ENCODE data around the gene TOGARAM2. TPM values are rescaled to one million over a fixed set of nuclear protein-coding genes. Genes with fewer than 3 reads are reported as not detected.

The TOGARAM2 gene
- total and polyA plus RNA-seq, 2 experiments from 2014 or later = not detected

DNA sequence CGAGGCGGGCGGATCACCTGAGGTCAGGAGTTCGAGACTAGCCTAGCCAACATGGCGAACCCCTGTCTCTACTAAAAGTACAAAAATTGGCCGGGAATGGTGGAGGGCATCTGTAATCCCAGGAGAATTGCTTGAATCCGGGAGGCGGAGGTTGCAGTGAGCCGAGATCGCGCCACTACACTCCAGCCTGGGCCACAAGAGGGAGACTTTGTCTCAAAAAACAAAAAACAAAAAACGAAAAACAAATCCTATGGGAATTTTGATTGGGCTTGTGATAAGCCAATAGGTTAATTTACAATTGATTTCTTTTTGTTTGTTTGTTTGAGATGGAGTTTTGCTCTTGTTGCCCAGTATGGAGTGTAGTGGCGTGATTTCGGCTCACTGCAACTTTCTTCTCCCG, 24.2 kb upstream of the TOGARAM2 start:
- H4K20me1 ChIP-seq (ENCODE audit: insufficient read depth) = no peaks in the 10 kb centered on the region
- peak; percentile 54 for DNase-seq
- H3K4me3 ChIP-seq = peak overlapping the region; percentile 63
- H2AFZ ChIP-seq = peak overlapping the region; percentile 73
- peak overlapping the region; percentile 53 for H3K9ac ChIP-seq
- no peaks in the 10 kb centered on the region for H3K9me3 ChIP-seq (ENCODE audit: low read depth)
- H3K4me2 ChIP-seq (ENCODE audit: unreplicated experiment) = peak overlapping the region; percentile 82
- H3K9me2 ChIP-seq (ENCODE audit: insufficient read depth) = no peaks in the 10 kb centered on the region
- no peaks in the 10 kb centered on the region for H3K36me3 ChIP-seq (ENCODE audit: low read depth)
- in situ Hi-C loops (cut with MboI) = loop anchor here (5.0 to 25.0 kb wide), 3 partner anchors 245 to 1105 kb away; no protein-coding TSS in a partner anchor
- H3K4me1 ChIP-seq (ENCODE audit: insufficient read depth) = peaks cover 10% of the 10 kb centered on the region
- H3K27ac ChIP-seq = no peak overlapping the region
- TF ChIP-seq EZH2phosphoT487 (IDR thresholded peaks at IDR 0.05; ENCODE audit: insufficient read depth, low read depth) (no peak), EZH2 (IDR thresholded peaks at IDR 0.05; ENCODE audit: insufficient read depth, poor library complexity, severe bottlenecking) (no peak)
- peaks cover 4% of the 10 kb centered on the region for H3F3A ChIP-seq (ENCODE audit: insufficient read depth)
- 12 to 16% methylated on average over 15 of the region's 15 CpGs for WGBS, 2 experiments (ENCODE audit: low coverage in 1 of 2, low lambda C conversion rate in 2 of 2, missing lambda C conversion rate in 2 of 2)
- no peaks in the 10 kb centered on the region for H3K79me2 ChIP-seq (ENCODE audit: insufficient read depth)
- no peaks in the 10 kb centered on the region for H3K27me3 ChIP-seq (replicated peaks; ENCODE audit: insufficient read depth)

DNA sequence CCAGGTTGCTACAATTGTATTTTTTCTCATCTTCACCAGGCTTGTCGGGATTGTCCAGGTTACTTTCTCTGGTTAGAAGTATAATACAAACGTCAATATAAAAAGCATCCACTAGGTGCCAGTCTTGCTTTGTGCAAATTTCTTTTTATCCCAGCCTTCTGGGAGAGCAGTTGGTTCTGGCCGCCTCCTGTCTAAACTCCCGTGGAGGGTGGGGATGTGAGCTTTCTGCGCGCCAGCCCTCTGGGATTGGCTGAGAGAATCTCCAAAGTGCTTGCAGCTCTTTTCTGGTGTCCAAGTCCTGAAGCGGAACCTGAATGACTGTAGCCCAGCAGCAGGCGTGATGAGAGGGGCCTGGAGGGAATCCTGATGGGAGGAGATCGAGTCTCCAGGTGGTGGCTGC, 22.4 kb upstream of the TOGARAM2 start:
- peak overlapping the region; percentile 68 for H3K4me2 ChIP-seq (ENCODE audit: unreplicated experiment)
- H2AFZ ChIP-seq = peak overlapping the region; percentile 59
- DNase-seq = peak; percentile 90

GRCh38 chr2:28960401-28960800, 20.7 kb upstream of the TOGARAM2 start:
- in situ Hi-C loops (cut with MboI) = loop anchor here (25.0 kb wide), 2 partner anchors 877 to 1102 kb away; no protein-coding TSS in a partner anchor
- Histone ChIP-seq H2AFZ (no peak overlapping the region), H3F3A (ENCODE audit: insufficient read depth) (no peaks in the 10 kb centered on the region), H3K9me3 (ENCODE audit: low read depth) (no peaks in the 10 kb centered on the region), H3K36me3 (ENCODE audit: low read depth) (no peaks in the 10 kb centered on the region), H3K79me2 (ENCODE audit: insufficient read depth) (no peaks in the 10 kb centered on the region), H3K4me1 (ENCODE audit: insufficient read depth) (no peaks in the 10 kb centered on the region; the same call in 1 of the 2 replicates), H4K20me1 (ENCODE audit: insufficient read depth) (no peaks in the 10 kb centered on the region), H3K9ac (no peak overlapping the region), H3K27me3 (replicated peaks; ENCODE audit: insufficient read depth) (no peaks in the 10 kb centered on the region), H3K27ac (no peak overlapping the region), H3K9me2 (ENCODE audit: insufficient read depth) (no peaks in the 10 kb centered on the region), H3K4me2 (ENCODE audit: unreplicated experiment) (no peak overlapping the region), H3K4me3 (no peak overlapping the region)
- 46 to 47% methylated on average over 5 of the region's 5 CpGs for WGBS, 2 experiments (ENCODE audit: low coverage in 1 of 2, low lambda C conversion rate in 2 of 2, missing lambda C conversion rate in 2 of 2)
- DNase-seq = no peak
- no peak for TF ChIP-seq EZH2 (IDR thresholded peaks at IDR 0.05; ENCODE audit: insufficient read depth, poor library complexity, severe bottlenecking)
- TF ChIP-seq EZH2phosphoT487 (IDR thresholded peaks at IDR 0.05; ENCODE audit: insufficient read depth, low read depth) = no peak

More for the DNA sequence above, 22.4 kb upstream of the TOGARAM2 start:
- Histone ChIP-seq H3F3A (ENCODE audit: insufficient read depth) (no peaks in the 10 kb centered on the region), H4K20me1 (ENCODE audit: insufficient read depth) (no peaks in the 10 kb centered on the region), H3K27ac (no peak overlapping the region), H3K9me2 (ENCODE audit: insufficient read depth) (no peaks in the 10 kb centered on the region), H3K27me3 (replicated peaks; ENCODE audit: insufficient read depth) (no peaks in the 10 kb centered on the region), H3K4me3 (peak overlapping the region; percentile 38; the same call in 1 of the 2 replicates), H3K36me3 (ENCODE audit: low read depth) (no peaks in the 10 kb centered on the region), H3K9me3 (ENCODE audit: low read depth) (no peaks in the 10 kb centered on the region), H3K4me1 (ENCODE audit: insufficient read depth) (no peaks in the 10 kb centered on the region; the same call in 1 of the 2 replicates), H3K79me2 (ENCODE audit: insufficient read depth) (no peaks in the 10 kb centered on the region), H3K9ac (no peak overlapping the region)
- TF ChIP-seq EZH2phosphoT487 (IDR thresholded peaks at IDR 0.05; ENCODE audit: insufficient read depth, low read depth) (no peak), EZH2 (IDR thresholded peaks at IDR 0.05; ENCODE audit: insufficient read depth, poor library complexity, severe bottlenecking) (no peak)
- in situ Hi-C loops (cut with MboI) = loop anchor here (5.0 to 25.0 kb wide), 3 partner anchors 244 to 1104 kb away; no protein-coding TSS in a partner anchor
- WGBS, 2 experiments (ENCODE audit: low coverage in 1 of 2, low lambda C conversion rate in 2 of 2, missing lambda C conversion rate in 2 of 2) = 4 to 6% methylated on average over 9 of the region's 9 CpGs

DNA sequence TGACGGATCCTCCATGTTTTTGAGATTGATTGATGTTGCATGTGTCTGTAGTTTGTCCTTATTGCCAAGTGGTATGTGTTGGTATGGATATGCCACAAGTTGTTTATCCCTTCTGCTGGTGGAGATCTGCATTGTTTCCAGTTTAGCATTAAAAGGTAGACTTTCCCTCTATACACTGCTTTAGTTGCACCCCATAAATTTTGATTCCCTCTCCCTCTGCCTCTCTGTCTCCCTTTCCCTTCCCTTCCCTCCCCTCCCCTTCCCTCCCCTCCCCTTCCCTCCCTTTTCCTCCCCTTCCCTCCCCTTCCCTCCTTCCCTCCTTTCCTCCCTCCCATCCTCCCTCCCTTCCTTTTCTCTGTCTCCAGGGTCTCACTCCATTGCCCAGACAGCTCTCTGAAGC, 18.6 kb upstream of the TOGARAM2 start:
- H3K27me3 ChIP-seq (replicated peaks; ENCODE audit: insufficient read depth) = no peaks in the 10 kb centered on the region
- no peak for DNase-seq
- H3K4me1 ChIP-seq (ENCODE audit: insufficient read depth) = no peaks in the 10 kb centered on the region; the same call in 1 of the 2 replicates
- H3F3A ChIP-seq (ENCODE audit: insufficient read depth) = no peaks in the 10 kb centered on the region
- no peaks in the 10 kb centered on the region for H4K20me1 ChIP-seq (ENCODE audit: insufficient read depth)
- H3K4me3 ChIP-seq = no peak overlapping the region
- H3K27ac ChIP-seq = no peak overlapping the region
- H3K9me3 ChIP-seq (ENCODE audit: low read depth) = no peaks in the 10 kb centered on the region
- 100% methylated on average over 1 of the region's 1 CpG for WGBS, 2 experiments (ENCODE audit: low coverage in 1 of 2, low lambda C conversion rate in 2 of 2, missing lambda C conversion rate in 2 of 2)
- H3K79me2 ChIP-seq (ENCODE audit: insufficient read depth) = no peaks in the 10 kb centered on the region
- TF ChIP-seq EZH2phosphoT487 (IDR thresholded peaks at IDR 0.05; ENCODE audit: insufficient read depth, low read depth) (no peak), EZH2 (IDR thresholded peaks at IDR 0.05; ENCODE audit: insufficient read depth, poor library complexity, severe bottlenecking) (no peak)
- no peak overlapping the region for H3K4me2 ChIP-seq (ENCODE audit: unreplicated experiment)
- in situ Hi-C loops (cut with MboI) = loop anchor here (25.0 kb wide), 2 partner anchors 875 to 1100 kb away; no protein-coding TSS in a partner anchor
- no peak overlapping the region for H3K9ac ChIP-seq
- H3K36me3 ChIP-seq (ENCODE audit: low read depth) = no peaks in the 10 kb centered on the region
- H2AFZ ChIP-seq = no peak overlapping the region
- H3K9me2 ChIP-seq (ENCODE audit: insufficient read depth) = no peaks in the 10 kb centered on the region

All from GM23248 (cell line).